ENCODE data around the gene PIGV. TPM values are rescaled to one million over a fixed set of nuclear protein-coding genes. Genes with fewer than 3 reads are reported as not detected.
"Not testable (repeated sequence)": the region's sequence is repeated elsewhere in the genome, so short reads cannot be mapped to it uniquely, and the experiment has no call there.

The PIGV gene
- total RNA-seq, 1 donor from 2014 or later: 10.2 TPM

DNA sequence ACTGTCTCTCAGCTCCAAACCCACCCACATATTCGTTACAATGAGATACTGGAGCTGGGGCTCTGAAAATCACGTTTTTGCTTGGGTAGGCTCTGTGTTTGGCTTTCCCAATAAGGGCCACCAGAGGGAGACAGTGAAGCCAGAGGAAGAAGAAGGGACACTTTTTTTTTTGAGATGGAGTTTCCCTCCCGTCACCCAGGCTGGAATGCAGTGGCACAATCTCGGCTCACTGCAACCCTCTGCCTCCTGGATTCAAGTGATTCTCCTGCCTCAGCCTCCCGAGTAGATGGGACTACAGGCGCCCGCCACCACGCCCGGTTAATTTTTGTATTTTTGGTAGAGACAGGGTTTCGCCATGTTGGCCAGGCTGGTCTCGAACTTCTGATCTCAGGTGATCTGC lies 22.4 kb downstream of the PIGV start:
- H3K4me1 Mint-ChIP-seq (ENCODE audit: low read depth); H3K27ac Mint-ChIP-seq: not testable (repeated sequence)

DNA sequence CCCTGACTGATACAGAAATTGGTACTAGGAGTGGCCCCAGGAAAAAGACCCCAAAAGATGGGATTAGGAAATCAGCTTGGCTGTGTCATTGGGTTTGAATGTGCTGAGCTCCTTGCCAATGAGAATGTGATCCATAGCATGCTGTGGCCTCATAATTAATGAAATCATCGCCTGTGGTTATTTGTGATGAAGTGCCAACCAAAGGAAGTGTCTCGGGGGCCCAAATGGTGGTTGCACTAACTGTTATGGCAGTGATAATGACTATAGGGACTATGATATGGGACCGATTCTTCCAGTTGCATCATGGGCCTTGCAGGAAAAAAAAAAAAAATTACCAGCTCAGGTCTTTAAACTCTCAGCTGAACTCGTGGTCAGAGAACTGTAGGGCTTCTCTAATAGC lies 23.3 kb downstream of the PIGV start:
- Mint-ChIP-seq H3K27me3 (no peaks in the 10 kb centered on the region), H3K4me3 (ENCODE audit: low read depth) (no peak overlapping the region), H3K36me3 (ENCODE audit: insufficient read depth) (no peaks in the 10 kb centered on the region), H3K9me3 (ENCODE audit: low read depth) (no peaks in the 10 kb centered on the region), H3K4me1 (ENCODE audit: low read depth) (no peaks in the 10 kb centered on the region), H3K27ac (no peak overlapping the region)
- TF ChIP-seq, protein P1, sequence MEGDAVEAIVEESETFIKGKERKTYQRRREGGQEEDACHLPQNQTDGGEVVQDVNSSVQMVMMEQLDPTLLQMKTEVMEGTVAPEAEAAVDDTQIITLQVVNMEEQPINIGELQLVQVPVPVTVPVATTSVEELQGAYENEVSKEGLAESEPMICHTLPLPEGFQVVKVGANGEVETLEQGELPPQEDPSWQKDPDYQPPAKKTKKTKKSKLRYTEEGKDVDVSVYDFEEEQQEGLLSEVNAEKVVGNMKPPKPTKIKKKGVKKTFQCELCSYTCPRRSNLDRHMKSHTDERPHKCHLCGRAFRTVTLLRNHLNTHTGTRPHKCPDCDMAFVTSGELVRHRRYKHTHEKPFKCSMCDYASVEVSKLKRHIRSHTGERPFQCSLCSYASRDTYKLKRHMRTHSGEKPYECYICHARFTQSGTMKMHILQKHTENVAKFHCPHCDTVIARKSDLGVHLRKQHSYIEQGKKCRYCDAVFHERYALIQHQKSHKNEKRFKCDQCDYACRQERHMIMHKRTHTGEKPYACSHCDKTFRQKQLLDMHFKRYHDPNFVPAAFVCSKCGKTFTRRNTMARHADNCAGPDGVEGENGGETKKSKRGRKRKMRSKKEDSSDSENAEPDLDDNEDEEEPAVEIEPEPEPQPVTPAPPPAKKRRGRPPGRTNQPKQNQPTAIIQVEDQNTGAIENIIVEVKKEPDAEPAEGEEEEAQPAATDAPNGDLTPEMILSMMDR (IDR thresholded peaks at IDR 0.05; ENCODE audit: unreplicated experiment): no peak
- DNase-seq (ENCODE audit: low spot score, unreplicated experiment): no peak

More for the DNA sequence above, 22.4 kb downstream of the PIGV start:
- DNase-seq (ENCODE audit: low spot score, unreplicated experiment): peak; percentile 55
- not testable (repeated sequence) for H3K4me3 Mint-ChIP-seq (ENCODE audit: low read depth); H3K36me3 Mint-ChIP-seq (ENCODE audit: insufficient read depth); H3K27me3 Mint-ChIP-seq; H3K9me3 Mint-ChIP-seq (ENCODE audit: low read depth)
- TF ChIP-seq, protein P1 (IDR thresholded peaks at IDR 0.05; ENCODE audit: unreplicated experiment): peak; percentile 73

DNA sequence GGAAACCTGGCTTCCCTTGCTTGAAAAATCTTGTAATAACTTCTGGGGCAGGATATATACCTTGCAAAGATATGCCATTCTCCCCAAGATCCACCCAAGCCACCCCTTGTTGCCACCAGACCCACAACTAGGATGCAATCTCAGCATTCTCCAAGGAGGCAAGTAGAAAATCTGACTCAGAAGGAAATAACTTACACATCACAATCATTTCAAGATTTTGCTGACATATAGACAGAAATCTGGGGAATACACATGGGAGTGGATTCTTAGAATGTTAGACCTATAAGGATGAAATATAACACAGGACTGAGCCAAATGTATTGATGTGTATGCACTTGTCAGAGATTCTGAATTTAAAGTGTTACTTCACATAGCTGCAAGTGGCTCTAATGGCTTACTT lies 24.0 kb downstream of the PIGV start:
- TF ChIP-seq, protein P1 (IDR thresholded peaks at IDR 0.05; ENCODE audit: unreplicated experiment): no peak

DNA sequence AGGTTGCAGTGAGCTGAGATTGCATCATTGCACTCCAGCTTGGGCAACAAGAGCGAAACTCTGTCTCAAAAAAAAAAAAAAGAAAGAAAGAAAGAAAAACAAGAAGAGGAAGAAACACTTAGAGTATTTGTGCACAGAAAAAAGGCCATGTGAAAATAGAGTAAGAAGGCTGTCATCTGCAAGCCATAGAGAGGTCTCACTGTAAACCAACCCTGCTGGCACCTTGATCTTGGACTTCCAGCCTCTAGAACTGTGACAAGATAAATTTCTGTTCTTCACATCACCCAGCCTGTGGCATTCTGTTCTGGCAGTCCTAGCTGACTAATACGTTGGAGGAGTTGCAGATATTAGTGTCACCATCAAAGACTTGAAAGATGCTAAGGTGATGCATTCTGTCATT lies 26.6 kb downstream of the PIGV start:
- no peak overlapping the region for H3K27ac Mint-ChIP-seq
- no peaks in the 10 kb centered on the region for H3K27me3 Mint-ChIP-seq
- no peak for DNase-seq (ENCODE audit: low spot score, unreplicated experiment)
- no peak overlapping the region for H3K4me3 Mint-ChIP-seq (ENCODE audit: low read depth)
- TF ChIP-seq, protein P1 (IDR thresholded peaks at IDR 0.05; ENCODE audit: unreplicated experiment): no peak
- H3K9me3 Mint-ChIP-seq (ENCODE audit: low read depth): no peaks in the 10 kb centered on the region
- no peaks in the 10 kb centered on the region for H3K4me1 Mint-ChIP-seq (ENCODE audit: low read depth)
- peaks cover 2% of the 10 kb centered on the region for H3K36me3 Mint-ChIP-seq (ENCODE audit: insufficient read depth)

More for the DNA sequence above, 24.0 kb downstream of the PIGV start:
- no peaks in the 10 kb centered on the region for H3K27me3 Mint-ChIP-seq
- no peak overlapping the region for H3K27ac Mint-ChIP-seq
- no peaks in the 10 kb centered on the region for H3K9me3 Mint-ChIP-seq (ENCODE audit: low read depth)
- no peak overlapping the region for H3K4me3 Mint-ChIP-seq (ENCODE audit: low read depth)
- no peaks in the 10 kb centered on the region for H3K4me1 Mint-ChIP-seq (ENCODE audit: low read depth)
- DNase-seq (ENCODE audit: low spot score, unreplicated experiment): no peak
- H3K36me3 Mint-ChIP-seq (ENCODE audit: insufficient read depth): peaks cover 2% of the 10 kb centered on the region

DNA sequence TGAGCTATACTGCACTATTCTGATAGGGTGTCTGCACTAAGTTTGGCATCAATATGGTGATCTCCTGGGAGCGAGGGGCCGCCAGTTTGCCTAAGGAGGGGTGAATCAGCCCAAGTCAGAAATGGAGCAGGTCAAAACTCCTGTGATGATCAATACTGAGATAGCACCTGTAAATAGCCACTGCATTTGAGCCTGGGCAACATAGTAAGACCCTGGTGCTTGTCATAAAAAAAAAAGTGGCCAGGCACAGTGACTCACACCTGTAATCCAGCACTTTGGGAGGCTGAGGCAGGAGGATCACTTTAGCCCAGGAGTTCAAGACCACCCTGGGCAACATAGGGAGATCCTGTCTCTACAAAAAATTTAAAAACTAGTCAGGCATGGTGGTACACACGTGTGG lies 27.1 kb downstream of the PIGV start:
- Mint-ChIP-seq H3K9me3 (ENCODE audit: low read depth) (no peaks in the 10 kb centered on the region), H3K4me1 (ENCODE audit: low read depth) (no peaks in the 10 kb centered on the region), H3K4me3 (ENCODE audit: low read depth) (no peak overlapping the region), H3K27ac (no peak overlapping the region), H3K36me3 (ENCODE audit: insufficient read depth) (peaks cover 2% of the 10 kb centered on the region), H3K27me3 (no peaks in the 10 kb centered on the region)
- DNase-seq (ENCODE audit: low spot score, unreplicated experiment): no peak
- TF ChIP-seq, protein P1 (IDR thresholded peaks at IDR 0.05; ENCODE audit: unreplicated experiment): no peak

Measured in progenitor cell of endocrine pancreas (in vitro differentiated cells).